B cell (primary cell): ENCODE data around the gene MAPRE3. TPM values are rescaled to one million over a fixed set of nuclear protein-coding genes. Genes with fewer than 3 reads are reported as not detected.

Experiments used
- ATAC-seq: fragments of 200-7000 bp; cut with Tn5 transposase; one replicate; pipeline ENCODE4 v1.10.0; 2021; ENCODE audit warnings: low read depth, mild to moderate bottlenecking, moderate number of reproducible peaks, moderate library complexity
- CTCF ChIA-PET: fragments of 350-600 bp; sonication (Branson Sonifier 250); formaldehyde crosslinking; loops from one replicate; lab custom pipeline; 2021; ENCODE audit warnings: antibody characterized with exemption, inconsistent platforms; lab: Charles Lee
- POLR2A ChIA-PET: fragments of 350-600 bp; sonication (Branson Sonifier 250); formaldehyde crosslinking; loops from one replicate; lab custom pipeline; 2021; ENCODE audit warnings: antibody characterized with exemption; lab: Charles Lee
- DNase-seq: peaks from one replicate; pipeline ENCODE4 v3.0.0; 2013
- H2AFZ ChIP-seq: 2 replicates; pipeline ENCODE4 v1.6.1; 2012; ENCODE audit warnings: mild to moderate bottlenecking, low read depth, low read length; ENCODE audit not compliant: insufficient read depth, poor library complexity, severe bottlenecking
- H3K27ac ChIP-seq, 2 donors: 1 replicate in 1 of 2; 2 replicates in 1 of 2; pipeline ENCODE4 v1.5.1; 2012 to 2013; ENCODE audit warnings: low read length in 2 of 2, mild to moderate bottlenecking in 2 of 2, moderate library complexity in 1 of 2
- H3K27me3 ChIP-seq, 4 experiments: fragments of 200-600 bp in 1 of 4; sonication (generic) in 1 of 4; replicated peaks in 1 of 4; 1 replicate in 2 of 4; 2 replicates in 2 of 4; pipeline versions ENCODE4 v1.6.1 to v1.7.0; 2013 to 2016; ENCODE audit warnings: low read length in 3 of 4, mild to moderate bottlenecking in 2 of 4, mixed read lengths in 1 of 4, moderate library complexity in 1 of 4; ENCODE audit not compliant: insufficient read depth in 4 of 4, control insufficient read depth in 3 of 4; ENCODE audit errors: control extremely low read depth in 1 of 4
- H3K36me3 ChIP-seq, 2 experiments: replicated peaks in 1 of 2; 1 replicate in 1 of 2; 2 replicates in 1 of 2; pipeline versions ENCODE4 v1.6.1 to v1.7.1; 2013; ENCODE audit warnings: low read length in 1 of 2; ENCODE audit not compliant: insufficient read depth in 2 of 2, control insufficient read depth in 1 of 2; ENCODE audit errors: control extremely low read depth in 1 of 2, extremely low read depth in 1 of 2
- H3K4me1 ChIP-seq, 2 donors: fragments of 200-600 bp in 1 of 2; sonication (generic) in 1 of 2; 1 replicate in 1 of 2; 2 replicates in 1 of 2; pipeline versions ENCODE4 v1.5.1 to v1.6.1; 2013 to 2017; ENCODE audit warnings: low read length in 2 of 2; ENCODE audit not compliant: control insufficient read depth in 2 of 2, insufficient read depth in 2 of 2
- H3K4me2 ChIP-seq: replicated peaks from 2 replicates; pipeline ENCODE3; 2012; ENCODE audit warnings: mild to moderate bottlenecking, low read depth, low read length; ENCODE audit not compliant: poor library complexity, severe bottlenecking
- H3K4me3 ChIP-seq, 5 experiments: fragments of 200-600 bp in 1 of 5; sonication (generic) in 1 of 5; 1 replicate in 3 of 5; 2 replicates in 2 of 5; pipeline versions ENCODE4 v1.5.1 to v1.7.0; 2011 to 2016; ENCODE audit warnings: low read length in 4 of 5, mild to moderate bottlenecking in 4 of 5, low read depth in 2 of 5, control low read depth in 1 of 5, moderate library complexity in 1 of 5; ENCODE audit not compliant: insufficient read depth in 1 of 5; ENCODE audit errors: control extremely low read depth in 1 of 5, extremely low read depth in 1 of 5
- H3K79me2 ChIP-seq: fragments of 200-600 bp; sonication (generic); one replicate; pipeline ENCODE4 v1.6.0; 2016; ENCODE audit warnings: low read length; ENCODE audit not compliant: control insufficient read depth, insufficient read depth
- H3K9ac ChIP-seq: fragments of 200-600 bp; sonication (generic); 2 replicates; pipeline ENCODE4 v1.6.1; 2017; ENCODE audit warnings: mild to moderate bottlenecking, low read length, moderate library complexity
- H3K9me3 ChIP-seq, 3 donors: one replicate each; pipeline versions ENCODE4 v1.6.1 to v1.7.1; 2013; ENCODE audit warnings: low read length in 2 of 3; ENCODE audit not compliant: control insufficient read depth in 2 of 3, insufficient read depth in 1 of 3; ENCODE audit errors: control extremely low read depth in 1 of 3
- H4K20me1 ChIP-seq: 2 replicates; pipeline ENCODE4 v1.6.0; 2012; ENCODE audit warnings: mild to moderate bottlenecking, low read length; ENCODE audit not compliant: insufficient read depth, control insufficient read depth, poor library complexity, severe bottlenecking
- H3K27ac Mint-ChIP-seq: one replicate; pipeline ENCODE4 v1.8.0; 2021; ENCODE audit warnings: mixed read lengths
- H3K27me3 Mint-ChIP-seq: one replicate; pipeline ENCODE4 v1.8.0; 2021; ENCODE audit warnings: mixed read lengths
- H3K4me1 Mint-ChIP-seq: one replicate; pipeline ENCODE4 v1.8.0; 2021; ENCODE audit warnings: mixed read lengths
- H3K4me3 Mint-ChIP-seq: one replicate; pipeline ENCODE4 v1.8.0; 2021; ENCODE audit warnings: mixed read lengths
- H3K9me3 Mint-ChIP-seq: one replicate; pipeline ENCODE4 v1.8.0; 2022; ENCODE audit warnings: mixed read lengths; ENCODE audit not compliant: insufficient read depth
- EZH2 ChIP-seq: IDR thresholded peaks from 2 replicates; pipeline ENCODE4 v1.6.1; 2012; ENCODE audit warnings: borderline replicate concordance, low read depth, mild to moderate bottlenecking, moderate library complexity, low read length; ENCODE audit not compliant: insufficient read depth, poor library complexity, severe bottlenecking
- WGBS: methylation state at CpG from one replicate; pipeline ENCODE4 v1.1.5; 2013; ENCODE audit warnings: missing lambda C conversion rate; ENCODE audit not compliant: insufficient coverage; 5-methylcytosine and 5-hydroxymethylcytosine counted together
- intact Hi-C: fragments of 100-400 bp; cut with micrococcal nuclease; formaldehyde crosslinking; loops from one replicate; pipeline ENCODE4 v1.10.0; 2022
- polyA plus RNA-seq: library from polyadenylated mRNA; depleted of rRNA; stranded (reverse); fragments of >200 nt; gene quantifications from 2 replicates; pipeline ENCODE4 v1.2.3, GENCODE V29; 2012
- total RNA-seq, 2 donors: library from RNA; stranded (reverse); fragments of 120-200 nt in 1 of 2; gene quantifications; 1 replicate in 1 of 2; 2 replicates in 1 of 2; pipeline versions ENCODE4 v1.2.3 to v1.2.4, GENCODE V29; 2013 to 2022
- TF ChIP-seq, protein P1 (sequence below): fragments of 200-600 bp; IDR thresholded peaks from one replicate; pipeline ENCODE4 v1.8.0; 2022; ENCODE audit warnings: antibody characterized with exemption, mild to moderate bottlenecking

The MAPRE3 gene
- total and polyA plus RNA-seq, 2 donors (not counting 1 experiment from before 2014, with no cell fraction given), result 5.4 to 9.8 TPM

DNA sequence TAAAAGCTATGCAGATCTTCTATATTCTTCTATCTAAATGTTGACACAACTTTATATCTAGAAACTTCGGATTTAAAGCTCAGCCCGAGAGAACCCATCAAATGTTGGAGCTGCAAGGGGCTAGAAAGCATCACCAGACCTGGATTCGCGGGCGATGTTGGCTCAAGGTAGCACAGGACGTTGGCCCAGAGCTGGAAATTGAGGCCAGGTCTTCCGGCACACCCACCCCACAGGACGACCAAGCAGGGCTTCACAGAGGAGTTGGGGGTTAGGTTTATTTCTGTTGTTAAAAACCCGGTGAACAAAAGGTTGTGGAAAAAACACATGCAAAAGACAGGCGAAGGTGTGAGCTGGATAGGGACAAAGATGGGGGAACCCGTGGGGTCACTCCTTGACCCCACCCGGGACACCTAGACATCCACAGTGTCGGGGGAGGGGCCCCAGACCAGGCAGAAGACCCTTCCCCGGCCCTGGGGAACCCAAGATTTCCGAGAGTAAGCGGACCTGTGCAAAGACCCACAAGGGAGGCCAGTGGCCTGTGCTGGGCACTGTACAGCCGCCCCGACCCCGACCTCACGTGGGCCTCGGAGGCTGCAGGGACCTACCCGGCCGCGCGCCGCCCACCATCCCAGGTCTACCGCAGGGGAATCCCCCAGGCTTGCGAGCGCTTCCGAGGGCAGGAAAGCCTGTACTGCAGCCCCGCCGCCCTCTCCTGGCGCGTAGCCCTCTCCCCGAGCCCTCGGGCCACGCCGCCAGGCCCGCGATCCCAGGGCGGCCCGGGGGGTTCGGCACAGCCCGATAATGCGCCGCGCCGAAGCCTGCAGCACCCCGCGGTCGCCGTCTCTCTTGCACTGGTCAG is 79.2 kb downstream of the MAPRE3 start:
- POLR2A ChIA-PET, result interaction anchor here (1.3 to 4.2 kb wide), 7 partner anchors 7 to 32 kb away, joined by 3 to 48 read pairs (median 12); partner anchors contain the start of genes OST4 and TMEM214
- intact Hi-C loops, result loop anchor here (1.0 kb wide), 5 partner anchors 7 to 163 kb away; partner anchors contain the start of genes ATRAID, PREB, SLC5A6 and TMEM214
- DNase-seq (peak; percentile 81), ATAC-seq (peak; percentile 7)
- Mint-ChIP-seq H3K4me3 (peak overlapping the region; percentile 95), H3K27me3 (peaks cover 7% of the 10 kb centered on the region), H3K9me3 (no peaks in the 10 kb centered on the region), H3K4me1 (peaks cover 17% of the 10 kb centered on the region), H3K27ac (peak overlapping the region; percentile 100)
- peaks cover 0 to 7% of the 10 kb centered on the region in 2 experiments for H3K36me3 ChIP-seq
- no peaks in the 10 kb centered on the region for H3K27me3 ChIP-seq
- H3K4me2 ChIP-seq, result peak overlapping the region; percentile 94
- TF ChIP-seq, protein P1, sequence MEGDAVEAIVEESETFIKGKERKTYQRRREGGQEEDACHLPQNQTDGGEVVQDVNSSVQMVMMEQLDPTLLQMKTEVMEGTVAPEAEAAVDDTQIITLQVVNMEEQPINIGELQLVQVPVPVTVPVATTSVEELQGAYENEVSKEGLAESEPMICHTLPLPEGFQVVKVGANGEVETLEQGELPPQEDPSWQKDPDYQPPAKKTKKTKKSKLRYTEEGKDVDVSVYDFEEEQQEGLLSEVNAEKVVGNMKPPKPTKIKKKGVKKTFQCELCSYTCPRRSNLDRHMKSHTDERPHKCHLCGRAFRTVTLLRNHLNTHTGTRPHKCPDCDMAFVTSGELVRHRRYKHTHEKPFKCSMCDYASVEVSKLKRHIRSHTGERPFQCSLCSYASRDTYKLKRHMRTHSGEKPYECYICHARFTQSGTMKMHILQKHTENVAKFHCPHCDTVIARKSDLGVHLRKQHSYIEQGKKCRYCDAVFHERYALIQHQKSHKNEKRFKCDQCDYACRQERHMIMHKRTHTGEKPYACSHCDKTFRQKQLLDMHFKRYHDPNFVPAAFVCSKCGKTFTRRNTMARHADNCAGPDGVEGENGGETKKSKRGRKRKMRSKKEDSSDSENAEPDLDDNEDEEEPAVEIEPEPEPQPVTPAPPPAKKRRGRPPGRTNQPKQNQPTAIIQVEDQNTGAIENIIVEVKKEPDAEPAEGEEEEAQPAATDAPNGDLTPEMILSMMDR, result no peak
- TF ChIP-seq EZH2, result no peak
- no peaks in the 10 kb centered on the region for H4K20me1 ChIP-seq
- WGBS, result 10% methylated on average over 48 of the region's 52 CpGs
- CTCF ChIA-PET, result interaction anchor here (0.6 to 3.7 kb wide), 14 partner anchors 9 to 204 kb away, joined by 3 to 27 read pairs (median 4); partner anchors contain the start of genes KHK, OST4 and TMEM214
- peak overlapping the region; percentile 57 to 94 (median 81) for H3K4me3 ChIP-seq
- peak overlapping the region; percentile 74 for H3K9ac ChIP-seq
- peaks cover 4 to 15% of the 10 kb centered on the region in 2 donors for H3K4me1 ChIP-seq
- no peaks in the 10 kb centered on the region for H3K9me3 ChIP-seq
- H3K79me2 ChIP-seq, result no peaks in the 10 kb centered on the region
- peak overlapping the region; percentile 18 to 55 for H3K27ac ChIP-seq
- peak overlapping the region; percentile 91 for H2AFZ ChIP-seq
